Mesenchymal stem cell (in vitro differentiated cells and primary cell): ENCODE results near the gene SKI.

Source experiments
- DNase-seq: peaks from one replicate; pipeline ENCODE4 v3.0.0-alpha.2; 2013
- H2AFZ ChIP-seq: one replicate; pipeline ENCODE4 v1.6.1; 2013; ENCODE audit warnings: low read depth, mild to moderate bottlenecking, control low read depth, inconsistent platforms, low read length, moderate library complexity
- H2AK5ac ChIP-seq: 2 replicates; pipeline ENCODE4 v1.6.1; 2013; ENCODE audit warnings: low read length, moderate library complexity, mild to moderate bottlenecking, inconsistent platforms; ENCODE audit not compliant: severe bottlenecking
- H2BK120ac ChIP-seq: one replicate; pipeline ENCODE4 v1.6.1; 2013; ENCODE audit warnings: low read depth, mild to moderate bottlenecking, inconsistent platforms, low read length, moderate library complexity
- H2BK12ac ChIP-seq, 2 experiments: one replicate each; pipeline ENCODE4 v1.6.1; 2013; ENCODE audit warnings: inconsistent platforms in 2 of 2, low read length in 2 of 2, mild to moderate bottlenecking in 2 of 2, moderate library complexity in 2 of 2, control low read depth in 1 of 2
- H2BK15ac ChIP-seq: one replicate; pipeline ENCODE4 v1.6.1; 2013; ENCODE audit warnings: mild to moderate bottlenecking, low read depth, inconsistent platforms; ENCODE audit not compliant: poor library complexity, severe bottlenecking
- H2BK5ac ChIP-seq: 2 replicates; pipeline ENCODE4 v1.6.1; 2013; ENCODE audit warnings: low read depth, mild to moderate bottlenecking, low read length, control low read depth, inconsistent platforms; ENCODE audit not compliant: poor library complexity, severe bottlenecking
- H3K14ac ChIP-seq, 2 experiments: one replicate each; pipeline ENCODE4 v1.6.1; 2013; ENCODE audit warnings: inconsistent platforms in 2 of 2, low read length in 2 of 2, control low read depth in 1 of 2, mild to moderate bottlenecking in 1 of 2, moderate library complexity in 1 of 2
- H3K18ac ChIP-seq, 2 experiments: one replicate each; pipeline ENCODE4 v1.6.1; 2013; ENCODE audit warnings: inconsistent platforms in 2 of 2, low read length in 2 of 2, control low read depth in 1 of 2, low read depth in 1 of 2, mild to moderate bottlenecking in 1 of 2
- H3K23ac ChIP-seq, 2 experiments: one replicate each; pipeline ENCODE4 v1.6.1; 2013; ENCODE audit warnings: inconsistent platforms in 2 of 2, low read length in 2 of 2, mild to moderate bottlenecking in 2 of 2, moderate library complexity in 2 of 2, control low read depth in 1 of 2
- H3K27ac ChIP-seq: 2 replicates; pipeline ENCODE4 v1.5.1; 2013; ENCODE audit warnings: mild to moderate bottlenecking, moderate library complexity, low read length, control low read depth, inconsistent platforms; ENCODE audit not compliant: poor library complexity, severe bottlenecking
- H3K27me3 ChIP-seq, 2 experiments: 2 replicates each; pipeline versions ENCODE4 v1.6.1 to v1.7.0; 2013; ENCODE audit warnings: low read length in 2 of 2, mild to moderate bottlenecking in 2 of 2, moderate library complexity in 2 of 2, control low read depth in 1 of 2, inconsistent platforms in 1 of 2; ENCODE audit not compliant: control insufficient read depth in 1 of 2, insufficient read depth in 1 of 2
- H3K36me3 ChIP-seq, 2 experiments: 2 replicates each; pipeline versions ENCODE4 v1.6.1 to v1.7.0; 2013; ENCODE audit warnings: low read length in 2 of 2, control low read depth in 1 of 2, inconsistent platforms in 1 of 2, low read depth in 1 of 2, mild to moderate bottlenecking in 1 of 2; ENCODE audit not compliant: insufficient read depth in 2 of 2, control insufficient read depth in 1 of 2
- H3K4ac ChIP-seq, 2 experiments: one replicate each; pipeline ENCODE4 v1.6.1; 2013; ENCODE audit warnings: inconsistent platforms in 2 of 2, low read length in 2 of 2, mild to moderate bottlenecking in 2 of 2, moderate library complexity in 2 of 2, control low read depth in 1 of 2, low read depth in 1 of 2
- H3K4me1 ChIP-seq: 2 replicates; pipeline ENCODE4 v1.6.1; 2013; ENCODE audit warnings: low read depth, low read length, control low read depth; ENCODE audit not compliant: control insufficient read depth, insufficient read depth
- H3K4me2 ChIP-seq: 2 replicates; pipeline ENCODE4 v1.6.1; 2013; ENCODE audit warnings: low read length, mild to moderate bottlenecking, inconsistent platforms; ENCODE audit not compliant: poor library complexity, severe bottlenecking
- H3K4me3 ChIP-seq, 2 experiments: 2 replicates each; pipeline versions ENCODE4 v1.5.1 to v1.7.0; 2013; ENCODE audit warnings: low read length in 2 of 2, mild to moderate bottlenecking in 2 of 2, control low read depth in 1 of 2, low read depth in 1 of 2; ENCODE audit not compliant: insufficient read depth in 1 of 2
- H3K79me1 ChIP-seq: replicated peaks from 2 replicates; pipeline ENCODE4 v1.6.1; 2013; ENCODE audit warnings: mild to moderate bottlenecking, control low read depth, low read length, inconsistent platforms; ENCODE audit not compliant: poor library complexity, severe bottlenecking
- H3K9ac ChIP-seq: 2 replicates; pipeline ENCODE4 v1.7.0; 2013; ENCODE audit warnings: mild to moderate bottlenecking, low read length, moderate library complexity
- H3K9me3 ChIP-seq: 2 replicates; pipeline ENCODE4 v1.7.0; 2013; ENCODE audit warnings: mild to moderate bottlenecking, low read length; ENCODE audit not compliant: control insufficient read depth
- H4K8ac ChIP-seq: one replicate; pipeline ENCODE4 v1.6.1; 2013; ENCODE audit warnings: inconsistent platforms, mild to moderate bottlenecking, low read length, moderate library complexity
- H4K91ac ChIP-seq: one replicate; pipeline ENCODE4 v1.6.1; 2013; ENCODE audit warnings: mild to moderate bottlenecking, low read length, inconsistent platforms
- WGBS: methylation state at CpG from one replicate; pipeline ENCODE4 v1.1.7; 2013; ENCODE audit warnings: mixed read lengths; 5-methylcytosine and 5-hydroxymethylcytosine counted together

The SKI gene

DNA sequence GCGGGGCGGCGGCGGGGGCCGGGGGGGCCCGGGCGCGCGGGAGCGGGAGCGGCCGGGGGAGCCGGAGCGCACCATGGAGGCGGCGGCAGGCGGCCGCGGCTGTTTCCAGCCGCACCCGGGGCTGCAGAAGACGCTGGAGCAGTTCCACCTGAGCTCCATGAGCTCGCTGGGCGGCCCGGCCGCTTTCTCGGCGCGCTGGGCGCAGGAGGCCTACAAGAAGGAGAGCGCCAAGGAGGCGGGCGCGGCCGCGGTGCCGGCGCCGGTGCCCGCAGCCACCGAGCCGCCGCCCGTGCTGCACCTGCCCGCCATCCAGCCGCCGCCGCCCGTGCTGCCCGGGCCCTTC, 546 bp downstream of the SKI start:
- Histone ChIP-seq H3K4me3 (peak overlapping the region; percentile 71 to 92), H3K9ac (peak overlapping the region; percentile 94), H3K4ac (peak overlapping the region; percentile 15 to 81), H4K8ac (peak overlapping the region; percentile 27), H2BK120ac (peak overlapping the region; percentile 44), H2BK15ac (no peak overlapping the region), H2AK5ac (no peak overlapping the region), H2BK5ac (no peak overlapping the region), H3K14ac (peak overlapping the region in 1 of 2 experiments; percentile 98), H3K4me2 (peak overlapping the region; percentile 92), H3K9me3 (no peaks in the 10 kb centered on the region), H3K23ac (peak overlapping the region in 1 of 2 experiments; percentile 2), H3K18ac (peak overlapping the region in 1 of 2 experiments; percentile 44), H3K27ac (no peak overlapping the region), H3K27me3 (no peaks in the 10 kb centered on the region), H4K91ac (peak overlapping the region; percentile 22), H3K4me1 (peaks cover 40% of the 10 kb centered on the region), H3K79me1 (peaks cover 6% of the 10 kb centered on the region), H2AFZ (no peak overlapping the region), H2BK12ac (peak overlapping the region; percentile 16 to 32), H3K36me3 (peaks cover 0 to 21% of the 10 kb centered on the region in 2 experiments)
- WGBS, result under 1% methylated on average over 24 of the region's 50 CpGs
- DNase-seq, result no peak

DNA sequence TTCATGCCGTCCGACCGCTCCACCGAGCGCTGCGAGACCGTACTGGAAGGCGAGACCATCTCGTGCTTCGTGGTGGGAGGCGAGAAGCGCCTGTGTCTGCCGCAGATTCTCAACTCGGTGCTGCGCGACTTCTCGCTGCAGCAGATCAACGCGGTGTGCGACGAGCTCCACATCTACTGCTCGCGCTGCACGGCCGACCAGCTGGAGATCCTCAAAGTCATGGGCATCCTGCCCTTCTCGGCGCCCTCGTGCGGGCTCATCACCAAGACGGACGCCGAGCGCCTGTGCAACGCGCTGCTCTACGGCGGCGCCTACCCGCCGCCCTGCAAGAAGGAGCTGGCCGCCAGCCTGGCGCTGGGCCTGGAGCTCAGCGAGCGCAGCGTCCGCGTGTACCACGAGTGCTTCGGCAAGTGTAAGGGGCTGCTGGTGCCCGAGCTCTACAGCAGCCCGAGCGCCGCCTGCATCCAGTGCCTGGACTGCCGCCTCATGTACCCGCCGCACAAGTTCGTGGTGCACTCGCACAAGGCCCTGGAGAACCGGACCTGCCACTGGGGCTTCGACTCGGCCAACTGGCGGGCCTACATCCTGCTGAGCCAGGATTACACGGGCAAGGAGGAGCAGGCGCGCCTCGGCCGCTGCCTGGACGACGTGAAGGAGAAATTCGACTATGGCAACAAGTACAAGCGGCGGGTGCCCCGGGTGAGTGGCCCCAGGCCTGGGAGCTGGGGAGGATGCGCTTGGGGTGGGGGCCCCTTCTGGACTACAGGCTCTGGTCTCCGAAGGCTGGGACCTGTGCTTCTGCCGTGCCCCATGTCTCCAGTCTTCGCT, 1.1 kb downstream of the SKI start:
- peak overlapping the region; percentile 27 for H4K8ac ChIP-seq
- H3K79me1 ChIP-seq, result peaks cover 6% of the 10 kb centered on the region
- H3K18ac ChIP-seq, result peak overlapping the region; percentile 44 to 77
- peak overlapping the region; percentile 92 for H3K4me2 ChIP-seq
- H2AFZ ChIP-seq, result no peak overlapping the region
- no peaks in the 10 kb centered on the region for H3K27me3 ChIP-seq
- peak overlapping the region; percentile 18 for H3K27ac ChIP-seq
- H2AK5ac ChIP-seq, result no peak overlapping the region
- no peaks in the 10 kb centered on the region for H3K9me3 ChIP-seq
- peak overlapping the region in 1 of 2 experiments; percentile 81 for H3K23ac ChIP-seq
- H2BK15ac ChIP-seq, result peak overlapping the region; percentile 12
- H2BK120ac ChIP-seq, result no peak overlapping the region
- peak overlapping the region; percentile 15 to 81 for H3K4ac ChIP-seq
- H3K4me3 ChIP-seq, result peak overlapping the region; percentile 71 to 92
- H2BK5ac ChIP-seq, result no peak overlapping the region
- DNase-seq, result peak; percentile 73
- WGBS, result under 1% methylated on average over 76 of the region's 77 CpGs
- peaks cover 46% of the 10 kb centered on the region for H3K4me1 ChIP-seq
- peak overlapping the region; percentile 94 for H3K9ac ChIP-seq
- peaks cover 0 to 21% of the 10 kb centered on the region in 2 experiments for H3K36me3 ChIP-seq
- H4K91ac ChIP-seq, result peak overlapping the region; percentile 22
- peak overlapping the region in 1 of 2 experiments; percentile 98 for H3K14ac ChIP-seq
- H2BK12ac ChIP-seq, result peak overlapping the region; percentile 32 to 47

DNA sequence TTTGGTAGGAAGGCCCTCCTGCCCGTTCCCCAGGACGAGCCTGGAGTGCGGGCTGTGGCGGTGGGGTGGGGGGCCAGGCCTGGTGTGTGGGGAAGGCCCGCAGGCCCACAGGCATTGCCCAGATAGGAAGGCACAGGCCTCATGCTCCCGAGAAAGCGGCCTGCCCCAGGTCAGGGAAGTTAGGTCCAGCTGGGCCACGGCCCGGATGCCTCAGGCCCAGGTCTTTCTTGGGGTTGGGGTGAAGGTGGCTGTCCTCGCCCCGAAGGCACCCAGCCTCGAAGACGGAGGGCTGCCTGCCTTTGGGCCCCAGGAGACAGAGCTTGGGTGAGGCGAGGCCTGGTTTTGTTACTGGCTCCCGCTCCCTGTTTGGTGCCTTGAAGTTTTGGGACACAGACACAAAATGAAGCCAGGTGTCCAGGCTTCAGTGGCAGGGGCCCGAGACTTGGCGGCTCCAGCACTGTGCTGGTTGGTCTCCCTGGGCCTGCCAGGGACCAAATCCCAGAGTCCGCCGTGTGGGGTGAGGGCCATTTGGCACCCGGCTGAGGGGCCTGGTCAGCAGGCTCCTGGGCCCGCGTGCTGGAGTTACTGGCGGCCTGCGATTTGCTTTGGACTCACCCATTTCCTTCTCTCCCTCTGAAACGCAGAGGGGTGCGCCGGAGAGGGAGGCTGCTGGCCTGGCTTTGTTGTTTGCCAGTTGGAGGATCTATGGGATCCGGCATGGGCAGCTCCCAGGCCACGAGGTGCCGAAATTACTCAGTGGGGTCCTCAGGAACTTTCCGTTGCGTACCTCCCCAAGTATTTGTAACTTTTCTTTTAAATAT, 2.0 kb downstream of the SKI start:
- Histone ChIP-seq H3K36me3 (peaks cover 0 to 21% of the 10 kb centered on the region in 2 experiments), H3K9ac (peak overlapping the region; percentile 94), H3K9me3 (no peaks in the 10 kb centered on the region), H2BK12ac (peak overlapping the region in 1 of 2 experiments; percentile 47), H2BK5ac (no peak overlapping the region), H3K18ac (peak overlapping the region; percentile 11 to 31), H3K27ac (peak overlapping the region; percentile 18), H2AK5ac (no peak overlapping the region), H3K79me1 (peaks cover 6% of the 10 kb centered on the region), H3K27me3 (no peaks in the 10 kb centered on the region), H2AFZ (no peak overlapping the region), H2BK15ac (no peak overlapping the region), H2BK120ac (no peak overlapping the region), H3K4me2 (peak overlapping the region; percentile 92), H3K4me1 (peaks cover 52% of the 10 kb centered on the region), H4K8ac (no peak overlapping the region), H3K4ac (peak overlapping the region in 1 of 2 experiments; percentile 71), H3K23ac (peak overlapping the region in 1 of 2 experiments; percentile 63), H3K14ac (peak overlapping the region in 1 of 2 experiments; percentile 63), H4K91ac (peak overlapping the region; percentile 6), H3K4me3 (peak overlapping the region; percentile 71 to 92)
- DNase-seq, result peak; percentile 53
- WGBS, result 6% methylated on average over 28 of the region's 32 CpGs
